B cell (primary cell): ENCODE results near the gene ZNF594.
"Not testable (repeated sequence)": the region's sequence is repeated elsewhere in the genome, so short reads cannot be mapped to it uniquely, and the experiment has no call there.

ENCODE experiments used
- EZH2 ChIP-seq: IDR thresholded peaks from 2 replicates; pipeline ENCODE4 v1.6.1; 2012; ENCODE audit warnings: borderline replicate concordance, low read depth, mild to moderate bottlenecking, moderate library complexity, low read length; ENCODE audit not compliant: insufficient read depth, poor library complexity, severe bottlenecking
- TF ChIP-seq, protein P1 (sequence below): fragments of 200-600 bp; IDR thresholded peaks from one replicate; pipeline ENCODE4 v1.8.0; 2022; ENCODE audit warnings: antibody characterized with exemption, mild to moderate bottlenecking

DNA sequence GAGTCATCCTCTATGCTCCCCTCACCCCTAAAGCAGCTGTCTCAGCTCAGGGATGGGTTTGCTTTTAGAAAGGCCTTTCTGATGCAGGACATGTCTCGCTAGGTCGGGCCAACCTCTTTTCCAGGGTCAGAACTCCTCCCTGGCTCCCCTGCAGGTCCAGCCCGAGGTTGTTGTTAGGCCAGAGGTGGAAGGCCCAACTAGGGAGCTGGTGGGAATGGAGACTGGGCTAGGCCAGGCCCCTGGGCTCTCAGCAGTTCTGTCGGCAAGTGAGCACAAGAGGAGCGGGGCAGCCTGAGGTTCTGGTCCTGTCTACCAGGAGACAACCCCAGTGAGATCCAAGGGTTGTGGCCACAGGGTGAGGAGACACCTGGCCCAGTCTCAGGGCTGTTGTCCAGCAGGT, 61.0 kb downstream of the ZNF594 start:
- TF ChIP-seq, protein P1, sequence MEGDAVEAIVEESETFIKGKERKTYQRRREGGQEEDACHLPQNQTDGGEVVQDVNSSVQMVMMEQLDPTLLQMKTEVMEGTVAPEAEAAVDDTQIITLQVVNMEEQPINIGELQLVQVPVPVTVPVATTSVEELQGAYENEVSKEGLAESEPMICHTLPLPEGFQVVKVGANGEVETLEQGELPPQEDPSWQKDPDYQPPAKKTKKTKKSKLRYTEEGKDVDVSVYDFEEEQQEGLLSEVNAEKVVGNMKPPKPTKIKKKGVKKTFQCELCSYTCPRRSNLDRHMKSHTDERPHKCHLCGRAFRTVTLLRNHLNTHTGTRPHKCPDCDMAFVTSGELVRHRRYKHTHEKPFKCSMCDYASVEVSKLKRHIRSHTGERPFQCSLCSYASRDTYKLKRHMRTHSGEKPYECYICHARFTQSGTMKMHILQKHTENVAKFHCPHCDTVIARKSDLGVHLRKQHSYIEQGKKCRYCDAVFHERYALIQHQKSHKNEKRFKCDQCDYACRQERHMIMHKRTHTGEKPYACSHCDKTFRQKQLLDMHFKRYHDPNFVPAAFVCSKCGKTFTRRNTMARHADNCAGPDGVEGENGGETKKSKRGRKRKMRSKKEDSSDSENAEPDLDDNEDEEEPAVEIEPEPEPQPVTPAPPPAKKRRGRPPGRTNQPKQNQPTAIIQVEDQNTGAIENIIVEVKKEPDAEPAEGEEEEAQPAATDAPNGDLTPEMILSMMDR, result not testable (repeated sequence)
- not testable (repeated sequence) for TF ChIP-seq EZH2
